GM10847 (cell line): ENCODE results near the gene LRRC23.

Source experiments
- POLR2A ChIP-seq: IDR thresholded peaks from 2 replicates; pipeline ENCODE4 v1.6.1; 2011; ENCODE audit not compliant: insufficient read length; ENCODE audit errors: extremely low read depth

The LRRC23 gene

DNA sequence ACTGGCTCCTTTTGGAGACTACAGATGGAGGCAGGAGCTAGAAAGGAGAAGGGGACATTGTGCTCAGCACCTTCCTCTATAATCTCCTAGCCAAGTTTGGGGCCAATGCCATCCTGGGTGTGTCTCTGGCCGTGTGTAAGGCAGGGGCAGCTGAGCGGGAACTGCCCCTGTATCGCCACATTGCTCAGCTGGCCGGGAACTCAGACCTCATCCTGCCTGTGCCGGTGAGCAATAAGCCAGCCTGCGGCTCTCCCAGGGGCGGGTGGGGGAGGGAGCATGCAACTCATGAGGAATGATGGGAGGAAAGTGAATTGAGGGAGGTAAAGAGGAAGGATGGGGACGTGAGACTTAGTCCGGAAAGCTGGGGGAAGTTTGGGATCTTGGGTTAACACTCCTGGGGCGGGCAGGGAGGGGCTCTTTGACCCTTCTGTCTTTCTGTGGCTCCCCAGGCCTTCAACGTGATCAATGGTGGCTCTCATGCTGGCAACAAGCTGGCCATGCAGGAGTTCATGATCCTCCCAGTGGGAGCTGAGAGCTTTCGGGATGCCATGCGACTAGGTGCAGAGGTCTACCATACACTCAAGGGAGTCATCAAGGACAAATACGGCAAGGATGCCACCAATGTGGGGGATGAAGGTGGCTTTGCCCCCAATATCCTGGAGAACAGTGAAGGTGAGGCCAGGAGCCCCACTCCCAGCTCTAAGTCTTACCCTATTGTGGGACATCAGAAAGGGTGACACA is 13.0 kb downstream of the LRRC23 start:
- TF ChIP-seq POLR2A = no peak

DNA sequence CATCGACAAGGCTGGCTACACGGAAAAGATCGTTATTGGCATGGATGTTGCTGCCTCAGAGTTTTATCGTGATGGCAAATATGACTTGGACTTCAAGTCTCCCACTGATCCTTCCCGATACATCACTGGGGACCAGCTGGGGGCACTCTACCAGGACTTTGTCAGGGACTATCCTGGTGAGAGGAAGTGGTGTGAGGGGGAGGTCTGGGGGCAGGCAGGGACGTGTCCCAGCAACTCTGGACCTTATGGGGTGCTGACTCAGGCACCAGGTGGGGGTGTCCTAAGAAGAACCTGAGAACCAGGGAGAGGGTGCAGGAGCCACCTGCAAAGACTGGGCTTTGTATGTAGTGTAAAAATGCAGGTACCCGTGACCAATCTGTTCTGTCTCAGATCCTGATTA is 15.0 kb downstream of the LRRC23 start:
- TF ChIP-seq POLR2A = no peak

DNA sequence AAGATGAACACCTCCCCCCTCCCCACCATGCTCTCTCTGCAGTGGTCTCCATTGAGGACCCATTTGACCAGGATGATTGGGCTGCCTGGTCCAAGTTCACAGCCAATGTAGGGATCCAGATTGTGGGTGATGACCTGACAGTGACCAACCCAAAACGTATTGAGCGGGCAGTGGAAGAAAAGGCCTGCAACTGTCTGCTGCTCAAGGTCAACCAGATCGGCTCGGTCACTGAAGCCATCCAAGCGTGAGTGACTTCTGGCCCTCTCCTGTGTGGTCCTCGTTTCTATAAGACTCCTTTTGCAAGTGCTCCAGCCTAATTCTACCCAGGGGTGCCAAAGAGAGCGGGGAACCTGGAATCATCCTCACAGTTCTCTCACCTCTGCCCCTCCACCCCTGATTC is 16.9 kb downstream of the LRRC23 start:
- no peak for TF ChIP-seq POLR2A

GRCh38 chr12:6921996-6922946 is 17.6 kb downstream of the LRRC23 start:
- TF ChIP-seq POLR2A = no peak

DNA sequence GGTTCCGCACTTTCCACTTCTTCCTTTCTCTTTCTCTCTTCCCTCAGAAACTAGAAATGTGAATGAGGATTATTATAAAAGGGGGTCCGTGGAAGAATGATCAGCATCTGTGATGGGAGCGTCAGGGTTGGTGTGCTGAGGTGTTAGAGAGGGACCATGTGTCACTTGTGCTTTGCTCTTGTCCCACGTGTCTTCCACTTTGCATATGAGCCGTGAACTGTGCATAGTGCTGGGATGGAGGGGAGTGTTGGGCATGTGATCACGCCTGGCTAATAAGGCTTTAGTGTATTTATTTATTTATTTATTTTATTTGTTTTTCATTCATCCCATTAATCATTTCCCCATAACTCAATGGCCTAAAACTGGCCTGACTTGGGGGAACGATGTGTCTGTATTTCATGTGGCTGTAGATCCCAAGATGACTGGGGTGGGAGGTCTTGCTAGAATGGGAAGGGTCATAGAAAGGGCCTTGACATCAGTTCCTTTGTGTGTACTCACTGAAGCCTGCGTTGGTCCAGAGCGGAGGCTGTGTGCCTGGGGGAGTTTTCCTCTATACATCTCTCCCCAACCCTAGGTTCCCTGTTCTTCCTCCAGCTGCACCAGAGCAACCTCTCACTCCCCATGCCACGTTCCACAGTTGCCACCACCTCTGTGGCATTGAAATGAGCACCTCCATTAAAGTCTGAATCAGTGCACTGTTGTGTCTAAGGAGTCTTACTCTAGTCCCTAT is 18.5 kb downstream of the LRRC23 start:
- no peak for TF ChIP-seq POLR2A

- TF ChIP-seq POLR2A = no peak
Observed at GRCh38 chr12:6923851-6924250, 19.2 kb downstream of the LRRC23 start.

- TF ChIP-seq POLR2A = no peak
Observed at GRCh38 chr12:6925239-6925539, 20.6 kb downstream of the LRRC23 start.

DNA sequence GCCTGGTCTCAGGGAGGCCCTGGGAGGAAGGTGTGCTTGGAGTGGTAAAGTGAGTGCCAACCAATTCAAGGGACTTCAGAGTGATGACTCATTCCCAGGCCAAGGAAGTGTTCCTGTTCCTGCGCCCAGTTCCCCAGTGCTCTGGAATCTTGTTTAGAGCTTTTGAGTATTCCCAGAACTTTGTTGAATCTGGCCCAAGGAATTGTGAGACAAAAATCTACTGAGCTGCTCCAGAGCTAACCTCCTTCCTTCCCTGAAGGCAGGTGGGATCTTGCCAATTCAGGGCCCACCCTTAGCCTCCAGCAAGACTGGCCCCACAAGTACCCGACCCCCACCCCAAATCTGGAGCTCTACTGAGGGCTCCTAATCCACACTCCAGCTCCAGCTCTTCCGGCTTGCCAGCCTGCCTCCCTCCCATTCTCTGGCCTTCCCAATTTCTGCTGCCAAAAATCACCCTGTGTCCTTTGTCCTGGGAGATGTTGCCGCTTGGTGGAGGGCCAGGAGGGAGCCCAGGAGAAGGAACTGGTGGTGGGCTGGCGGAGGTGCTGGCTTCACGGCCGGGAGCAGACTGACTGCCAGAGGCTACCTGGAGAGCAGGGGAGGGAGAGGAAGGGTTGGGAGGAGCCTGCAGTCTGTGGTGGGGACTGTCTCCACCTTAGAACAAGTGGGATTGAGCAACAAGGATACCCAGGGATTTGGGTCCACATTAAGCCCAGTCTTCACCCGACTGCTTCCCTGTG is 21.1 kb downstream of the LRRC23 start:
- no peak for TF ChIP-seq POLR2A

DNA sequence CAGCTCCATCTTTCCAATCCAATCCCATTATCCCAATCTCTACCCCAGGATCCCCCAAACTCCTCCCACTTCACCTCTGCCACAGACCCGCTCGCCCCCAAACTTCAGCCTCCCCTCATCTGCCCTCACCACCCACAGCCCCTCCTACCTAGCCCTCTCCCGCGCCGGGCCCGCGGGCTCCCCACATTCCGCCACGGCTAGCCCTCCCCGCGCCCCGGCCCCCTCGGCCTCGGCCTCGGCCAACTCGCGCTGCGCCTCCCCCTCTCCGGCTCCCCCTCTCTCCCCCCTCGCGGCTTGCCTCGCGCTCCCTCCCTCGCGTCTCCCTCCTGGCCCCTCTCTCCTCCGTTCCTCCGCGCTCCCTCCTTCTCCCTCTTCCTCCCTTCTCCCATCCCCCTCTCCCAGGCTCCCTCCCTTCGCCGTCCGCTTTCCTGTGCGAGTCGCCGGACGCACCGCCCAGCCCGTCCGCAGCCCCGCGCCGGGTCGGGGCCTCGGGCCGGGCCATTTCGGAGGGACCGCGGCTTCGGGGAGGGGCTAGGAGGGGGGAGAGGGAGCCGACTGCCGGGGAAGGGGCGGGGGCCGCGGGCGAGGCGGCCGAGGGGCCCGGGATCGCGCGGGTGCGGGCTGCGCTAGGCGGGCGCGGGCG is 22.9 kb downstream of the LRRC23 start, which contains the start of gene ATN1:
Gene ATN1, plus strand, starts transcription at position 581 of the 643 bp plus-strand sequence. CDS start 6,043 bp downstream, outside the sequence.
- peak; percentile 46 for TF ChIP-seq POLR2A

- TF ChIP-seq POLR2A = no peak
Observed at GRCh38 chr12:6928022-6928702, 23.5 kb downstream of the LRRC23 start.

DNA sequence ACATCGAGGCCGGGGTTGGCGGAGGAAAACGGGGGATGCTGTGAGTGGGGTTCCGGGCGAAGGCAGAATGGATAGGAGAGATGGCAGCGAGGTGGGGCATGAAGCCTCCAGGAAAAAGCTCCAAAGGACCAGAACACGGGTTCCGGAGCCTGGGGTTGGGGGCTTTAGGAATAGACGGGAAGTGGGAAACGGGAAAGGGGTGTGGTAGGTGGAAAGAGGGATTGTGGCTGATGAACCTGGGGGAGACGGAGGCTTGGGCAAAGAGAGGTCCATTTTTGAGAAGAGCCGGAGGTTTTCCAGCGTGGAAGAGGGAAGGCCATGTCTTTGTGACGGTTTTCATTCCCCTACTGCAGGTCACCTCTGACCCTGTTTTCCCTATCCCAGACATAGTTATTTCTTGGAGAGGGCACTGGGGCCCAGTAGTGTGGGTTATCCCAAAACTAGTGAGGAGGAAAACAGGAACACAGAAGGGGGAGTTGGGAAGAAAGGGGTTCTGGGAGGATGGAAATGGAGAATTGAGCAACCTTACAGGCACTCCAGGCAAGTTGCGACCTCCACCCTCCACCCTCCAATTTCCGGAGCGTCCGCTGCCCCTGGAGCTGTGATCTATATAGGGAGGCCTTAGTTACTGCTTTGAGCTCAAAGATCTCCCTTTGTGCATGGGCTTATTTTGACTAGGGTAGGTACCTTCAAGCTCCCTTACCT is 24.2 kb downstream of the LRRC23 start:
- no peak for TF ChIP-seq POLR2A

DNA sequence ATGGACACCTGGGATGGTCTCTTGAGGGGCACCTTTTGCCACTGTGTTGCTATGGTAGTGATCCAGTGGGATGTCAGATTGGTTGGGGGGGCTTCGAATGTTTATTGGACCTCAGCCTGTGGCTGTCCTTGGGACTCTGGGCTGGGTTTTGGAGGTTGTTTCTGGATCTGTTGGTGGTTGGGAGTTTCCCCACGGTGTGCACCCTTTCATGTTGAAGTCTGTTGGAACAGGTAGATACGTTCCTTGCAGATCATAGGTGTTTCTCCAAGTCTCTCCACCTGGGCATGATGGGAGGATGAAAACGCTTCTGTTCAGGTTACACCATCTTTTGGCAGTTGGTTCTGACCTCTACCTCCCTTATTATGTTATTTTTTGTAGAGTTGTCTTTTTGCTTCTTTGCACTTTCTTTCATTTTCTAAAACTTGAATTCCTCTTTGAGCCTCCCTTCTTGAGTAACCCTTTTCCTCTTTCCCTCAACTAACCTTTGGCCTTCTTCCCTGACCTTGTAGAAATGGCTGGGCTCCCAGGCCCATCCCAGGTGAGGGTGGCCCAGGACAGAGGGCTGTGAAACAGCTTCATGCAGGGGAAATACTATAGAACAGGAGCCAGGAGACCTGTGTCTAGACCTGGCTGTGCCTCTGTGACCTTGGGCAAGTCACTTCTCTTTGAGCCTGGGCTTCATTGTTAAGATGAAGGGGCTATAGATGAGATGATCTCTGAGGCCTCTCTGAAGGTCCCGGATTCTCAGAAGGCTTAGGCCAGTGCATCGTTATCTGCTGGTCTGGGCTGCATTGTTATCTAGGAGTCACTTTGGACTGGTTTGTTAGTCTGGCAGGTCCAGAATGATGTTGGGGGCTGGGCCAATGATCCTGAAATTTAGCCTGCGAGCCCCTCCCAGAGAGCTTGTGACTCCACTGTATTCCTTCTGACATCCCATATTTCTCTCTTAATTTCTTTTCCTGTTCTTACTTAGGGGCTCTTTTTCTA is 25.1 kb downstream of the LRRC23 start:
- no peak for TF ChIP-seq POLR2A
